Endothelial cell of umbilical vein (primary cell): ENCODE data around the gene CERK. TPM values are rescaled to one million over a fixed set of nuclear protein-coding genes. Genes with fewer than 3 reads are reported as not detected.

Source experiments
- BruUV-seq: library from RNA; stranded (reverse); fragments of 400-500 nt; replicated peaks from 2 replicates; lab custom pipeline; 2021; lab: Mats Ljungman, UMichigan
- CTCF ChIA-PET: fragments of 300-600, 350-600 bp; sonication (Branson Sonifier 250); formaldehyde crosslinking; loops from one replicate; lab custom pipeline; 2021; ENCODE audit warnings: antibody characterized with exemption, inconsistent platforms; lab: Charles Lee
- POLR2A ChIA-PET: fragments of 300-600, 350-600 bp; sonication (Branson Sonifier 250); formaldehyde crosslinking; loops from one replicate; lab custom pipeline; 2021; ENCODE audit warnings: antibody characterized with exemption, inconsistent platforms; lab: Charles Lee
- DNase-seq: peaks from one replicate; pipeline ENCODE4 v3.0.0-alpha.2; 2011; ENCODE audit warnings: low read depth, low spot score
- FAIRE-seq: peaks from 2 replicates; lab custom pipeline; 2011; peaks lifted over from hg19 to GRCh38; lab: Jason Lieb, UNC
- H2AFZ ChIP-seq: 2 replicates; pipeline ENCODE4 v1.6.0; 2012; ENCODE audit warnings: low read depth, low read length, control low read depth, inconsistent platforms
- H3K27ac ChIP-seq: 2 replicates; pipeline ENCODE4 v1.5.1; 2011; ENCODE audit warnings: low read depth, mild to moderate bottlenecking, control low read depth, low read length, moderate library complexity; ENCODE audit not compliant: insufficient read depth
- H3K27me3 ChIP-seq, 2 experiments: 2 replicates each; pipeline versions ENCODE4 v1.6.0 to v1.6.1; 2011; ENCODE audit warnings: low read length in 2 of 2, mixed read lengths in 1 of 2; ENCODE audit not compliant: control insufficient read depth in 2 of 2, insufficient read depth in 2 of 2
- H3K36me3 ChIP-seq, 2 experiments: 2 replicates in 1 of 2; 3 replicates in 1 of 2; pipeline ENCODE4 v1.5.1; 2011; ENCODE audit warnings: low read length in 2 of 2, mild to moderate bottlenecking in 1 of 2, moderate library complexity in 1 of 2; ENCODE audit not compliant: control insufficient read depth in 2 of 2, insufficient read depth in 2 of 2; ENCODE audit errors: extremely low read depth in 1 of 2
- H3K4me1 ChIP-seq: 3 replicates; pipeline ENCODE4 v1.5.1; 2011; ENCODE audit warnings: mild to moderate bottlenecking, low read length; ENCODE audit not compliant: control insufficient read depth, insufficient read depth; ENCODE audit errors: extremely low read depth
- H3K4me2 ChIP-seq: 2 replicates; pipeline ENCODE4 v1.6.1; 2011; ENCODE audit warnings: low read length, control low read depth, mixed read lengths; ENCODE audit not compliant: insufficient read depth
- H3K4me3 ChIP-seq, 3 experiments: fragments of 200-600 bp in 1 of 3; sonication (generic), shearing (Covaris generic) in 1 of 3; replicated peaks in 1 of 3; 2 replicates each; pipeline ENCODE4 v1.5.1; 2011 to 2016; ENCODE audit warnings: control low read depth in 3 of 3, low read length in 3 of 3, mild to moderate bottlenecking in 2 of 3, inconsistent platforms in 1 of 3, low read depth in 1 of 3, moderate library complexity in 1 of 3; ENCODE audit not compliant: insufficient read depth in 1 of 3
- H3K79me2 ChIP-seq: 2 replicates; pipeline ENCODE4 v1.6.0; 2012; ENCODE audit warnings: low read length, inconsistent platforms; ENCODE audit not compliant: control insufficient read depth, insufficient read depth
- H3K9ac ChIP-seq: replicated peaks from 2 replicates; pipeline ENCODE3; 2011; ENCODE audit warnings: low read length, control low read depth; ENCODE audit not compliant: insufficient read depth; ENCODE audit errors: extremely low read depth
- H3K9me1 ChIP-seq: replicated peaks from 3 replicates; pipeline ENCODE4 v1.6.0; 2011; ENCODE audit warnings: mild to moderate bottlenecking, low read length; ENCODE audit not compliant: control insufficient read depth, insufficient read depth; ENCODE audit errors: extremely low read depth
- H3K9me3 ChIP-seq: replicated peaks from 2 replicates; pipeline ENCODE4 v1.5.1; 2012; ENCODE audit warnings: low read length, inconsistent platforms; ENCODE audit not compliant: control insufficient read depth, insufficient read depth
- H4K20me1 ChIP-seq: replicated peaks from 2 replicates; pipeline ENCODE3; 2011; ENCODE audit warnings: mild to moderate bottlenecking, low read length; ENCODE audit not compliant: control insufficient read depth, insufficient read depth; ENCODE audit errors: extremely low read depth
- EZH2 ChIP-seq: IDR thresholded peaks from 2 replicates; pipeline ENCODE4 v1.6.1; 2012; ENCODE audit warnings: borderline replicate concordance, low read depth, mild to moderate bottlenecking, moderate library complexity, low read length, inconsistent platforms; ENCODE audit not compliant: severe bottlenecking
- FOS ChIP-seq: IDR thresholded peaks from 2 replicates; pipeline ENCODE4 v1.6.1; 2011; ENCODE audit warnings: mild to moderate bottlenecking, low read length, moderate library complexity, borderline replicate concordance; ENCODE audit not compliant: insufficient read depth
- GATA2 ChIP-seq: IDR thresholded peaks from 2 replicates; pipeline ENCODE4 v1.7.0; 2011; ENCODE audit warnings: low read depth, mild to moderate bottlenecking, moderate library complexity, mixed read lengths, low read length; ENCODE audit not compliant: insufficient read length, insufficient read depth
- JUN ChIP-seq: IDR thresholded peaks from 2 replicates; pipeline ENCODE4 v1.6.1; 2011; ENCODE audit warnings: borderline replicate concordance, low read depth; ENCODE audit not compliant: insufficient read length, insufficient read depth
- MYC ChIP-seq: IDR thresholded peaks from one replicate; pipeline ENCODE4 v1.6.1; 2011; ENCODE audit warnings: mild to moderate bottlenecking, low read depth, low read length
- POLR2A ChIP-seq: IDR thresholded peaks from 2 replicates; pipeline ENCODE4 v1.6.1; 2012; ENCODE audit warnings: low read depth, mild to moderate bottlenecking, control low read depth, low read length
- POLR2AphosphoS5 ChIP-seq: IDR thresholded peaks from 2 replicates; pipeline ENCODE4 v1.6.1; 2012; ENCODE audit warnings: low read depth, mild to moderate bottlenecking, control low read depth, low read length, moderate library complexity; ENCODE audit not compliant: insufficient read depth
- dilution Hi-C: fragments of 300-500 bp; cut with MboI; formaldehyde crosslinking; loops from one replicate; pipeline ENCODE4 v1.15.0; 2019; ENCODE audit warnings: low sequenced_read_pairs; ENCODE audit not compliant: extremely low pct_ligation_motif_present
- intact Hi-C: fragments of 100-400 bp; cut with micrococcal nuclease; formaldehyde crosslinking; loops from one replicate; pipeline ENCODE4 v1.10.0; 2022
- polyA plus RNA-seq, 4 experiments: library from polyadenylated mRNA; depleted of rRNA in 3 of 4; stranded (reverse) in 3 of 4; unstranded in 1 of 4; fragments of >200 nt; gene quantifications; 2 replicates each; pipeline versions ENCODE4 v1.2.1 to v1.2.3, GENCODE V29; 2011 to 2012; ENCODE audit warnings: missing spikeins in 1 of 4
- total RNA-seq: library from RNA; stranded (reverse); gene quantifications from 2 replicates; pipeline ENCODE4 v1.2.3, GENCODE V29; 2021
- TF ChIP-seq, protein P1 (sequence below), 2 donors: IDR thresholded peaks; 1 replicate in 1 of 2; 2 replicates in 1 of 2; pipeline ENCODE4 v1.5.1; 2011; ENCODE audit warnings: low read length in 2 of 2, mild to moderate bottlenecking in 2 of 2, moderate library complexity in 2 of 2, control low read depth in 1 of 2, inconsistent platforms in 1 of 2, low read depth in 1 of 2; ENCODE audit not compliant: insufficient read depth in 1 of 2; ENCODE audit errors: extremely low read depth in 1 of 2
- TF ChIP-seq, protein P2 (sequence below): IDR thresholded peaks from 2 replicates; pipeline ENCODE4 v1.6.1; 2011; ENCODE audit not compliant: insufficient read depth, insufficient read length

The CERK gene
- total and polyA plus RNA-seq, 2 donors (not counting 3 experiments of a cell fraction or from before 2014, with no cell fraction given): 61.1 to 88.0 TPM

DNA sequence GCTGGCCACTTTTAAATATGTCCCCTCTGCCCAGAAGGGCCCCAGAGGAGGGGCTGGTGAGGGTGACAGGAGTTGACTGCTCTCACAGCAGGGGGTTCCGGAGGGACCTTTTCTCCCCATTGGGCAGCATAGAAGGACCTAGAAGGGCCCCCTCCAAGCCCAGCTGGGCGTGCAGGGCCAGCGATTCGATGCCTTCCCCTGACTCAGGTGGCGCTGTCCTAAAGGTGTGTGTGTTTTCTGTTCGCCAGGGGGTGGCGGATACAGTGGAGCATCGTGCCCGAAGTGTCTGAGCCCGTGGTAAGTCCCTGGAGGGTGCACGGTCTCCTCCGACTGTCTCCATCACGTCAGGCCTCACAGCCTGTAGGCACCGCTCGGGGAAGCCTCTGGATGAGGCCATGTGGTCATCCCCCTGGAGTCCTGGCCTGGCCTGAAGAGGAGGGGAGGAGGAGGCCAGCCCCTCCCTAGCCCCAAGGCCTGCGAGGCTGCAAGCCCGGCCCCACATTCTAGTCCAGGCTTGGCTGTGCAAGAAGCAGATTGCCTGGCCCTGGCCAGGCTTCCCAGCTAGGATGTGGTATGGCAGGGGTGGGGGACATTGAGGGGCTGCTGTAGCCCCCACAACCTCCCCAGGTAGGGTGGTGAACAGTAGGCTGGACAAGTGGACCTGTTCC, 71.3 kb downstream of the CERK start:
- Histone ChIP-seq H3K27ac (no peak overlapping the region), H4K20me1 (no peaks in the 10 kb centered on the region), H3K79me2 (no peaks in the 10 kb centered on the region), H3K4me2 (no peak overlapping the region), H3K27me3 (no peaks in the 10 kb centered on the region), H3K36me3 (peaks cover 0 to 4% of the 10 kb centered on the region in 2 experiments), H2AFZ (no peak overlapping the region), H3K9me3 (no peaks in the 10 kb centered on the region), H3K4me3 (no peak overlapping the region), H3K4me1 (no peaks in the 10 kb centered on the region), H3K9me1 (no peaks in the 10 kb centered on the region), H3K9ac (no peak overlapping the region)
- intact Hi-C loops (no loop called here), dilution Hi-C loops (no loop called here)
- POLR2A ChIA-PET: no interaction called here
- FAIRE-seq: no peak
- DNase-seq: no peak
- TF ChIP-seq, protein P1, sequence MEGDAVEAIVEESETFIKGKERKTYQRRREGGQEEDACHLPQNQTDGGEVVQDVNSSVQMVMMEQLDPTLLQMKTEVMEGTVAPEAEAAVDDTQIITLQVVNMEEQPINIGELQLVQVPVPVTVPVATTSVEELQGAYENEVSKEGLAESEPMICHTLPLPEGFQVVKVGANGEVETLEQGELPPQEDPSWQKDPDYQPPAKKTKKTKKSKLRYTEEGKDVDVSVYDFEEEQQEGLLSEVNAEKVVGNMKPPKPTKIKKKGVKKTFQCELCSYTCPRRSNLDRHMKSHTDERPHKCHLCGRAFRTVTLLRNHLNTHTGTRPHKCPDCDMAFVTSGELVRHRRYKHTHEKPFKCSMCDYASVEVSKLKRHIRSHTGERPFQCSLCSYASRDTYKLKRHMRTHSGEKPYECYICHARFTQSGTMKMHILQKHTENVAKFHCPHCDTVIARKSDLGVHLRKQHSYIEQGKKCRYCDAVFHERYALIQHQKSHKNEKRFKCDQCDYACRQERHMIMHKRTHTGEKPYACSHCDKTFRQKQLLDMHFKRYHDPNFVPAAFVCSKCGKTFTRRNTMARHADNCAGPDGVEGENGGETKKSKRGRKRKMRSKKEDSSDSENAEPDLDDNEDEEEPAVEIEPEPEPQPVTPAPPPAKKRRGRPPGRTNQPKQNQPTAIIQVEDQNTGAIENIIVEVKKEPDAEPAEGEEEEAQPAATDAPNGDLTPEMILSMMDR (IDR thresholded peaks at IDR 0.05; ENCODE audit: extremely low read depth in 1 of 2, insufficient read depth in 1 of 2, low read depth in 1 of 2, low read length in 2 of 2): no peak
- TF ChIP-seq POLR2A (no peak), FOS (no peak), EZH2 (no peak), JUN (no peak), POLR2AphosphoS5 (no peak), GATA2 (no peak), MYC (no peak)
- TF ChIP-seq, protein P2, sequence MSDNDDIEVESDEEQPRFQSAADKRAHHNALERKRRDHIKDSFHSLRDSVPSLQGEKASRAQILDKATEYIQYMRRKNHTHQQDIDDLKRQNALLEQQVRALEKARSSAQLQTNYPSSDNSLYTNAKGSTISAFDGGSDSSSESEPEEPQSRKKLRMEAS: no peak
- CTCF ChIA-PET: no interaction called here
- no TSS peak for BruUV-seq
